Mesenchymal stem cell (in vitro differentiated cells and primary cell): ENCODE results near the gene PTPRG.
A peak's percentile ranks its signal among the peaks of the same experiment; 100 is the strongest.

Experiments
- DNase-seq: peaks from one replicate; pipeline ENCODE4 v3.0.0-alpha.2; 2013
- H2AFZ ChIP-seq: one replicate; pipeline ENCODE4 v1.6.1; 2013; ENCODE audit warnings: low read depth, mild to moderate bottlenecking, control low read depth, inconsistent platforms, low read length, moderate library complexity
- H2AK5ac ChIP-seq: 2 replicates; pipeline ENCODE4 v1.6.1; 2013; ENCODE audit warnings: low read length, moderate library complexity, mild to moderate bottlenecking, inconsistent platforms; ENCODE audit not compliant: severe bottlenecking
- H2BK120ac ChIP-seq: one replicate; pipeline ENCODE4 v1.6.1; 2013; ENCODE audit warnings: low read depth, mild to moderate bottlenecking, inconsistent platforms, low read length, moderate library complexity
- H2BK12ac ChIP-seq, 2 experiments: one replicate each; pipeline ENCODE4 v1.6.1; 2013; ENCODE audit warnings: inconsistent platforms in 2 of 2, low read length in 2 of 2, mild to moderate bottlenecking in 2 of 2, moderate library complexity in 2 of 2, control low read depth in 1 of 2
- H2BK15ac ChIP-seq: one replicate; pipeline ENCODE4 v1.6.1; 2013; ENCODE audit warnings: mild to moderate bottlenecking, low read depth, inconsistent platforms; ENCODE audit not compliant: poor library complexity, severe bottlenecking
- H2BK5ac ChIP-seq: 2 replicates; pipeline ENCODE4 v1.6.1; 2013; ENCODE audit warnings: low read depth, mild to moderate bottlenecking, low read length, control low read depth, inconsistent platforms; ENCODE audit not compliant: poor library complexity, severe bottlenecking
- H3K14ac ChIP-seq, 2 experiments: one replicate each; pipeline ENCODE4 v1.6.1; 2013; ENCODE audit warnings: inconsistent platforms in 2 of 2, low read length in 2 of 2, control low read depth in 1 of 2, mild to moderate bottlenecking in 1 of 2, moderate library complexity in 1 of 2
- H3K18ac ChIP-seq, 2 experiments: one replicate each; pipeline ENCODE4 v1.6.1; 2013; ENCODE audit warnings: inconsistent platforms in 2 of 2, low read length in 2 of 2, control low read depth in 1 of 2, low read depth in 1 of 2, mild to moderate bottlenecking in 1 of 2
- H3K23ac ChIP-seq, 2 experiments: one replicate each; pipeline ENCODE4 v1.6.1; 2013; ENCODE audit warnings: inconsistent platforms in 2 of 2, low read length in 2 of 2, mild to moderate bottlenecking in 2 of 2, moderate library complexity in 2 of 2, control low read depth in 1 of 2
- H3K27ac ChIP-seq: 2 replicates; pipeline ENCODE4 v1.5.1; 2013; ENCODE audit warnings: mild to moderate bottlenecking, moderate library complexity, low read length, control low read depth, inconsistent platforms; ENCODE audit not compliant: poor library complexity, severe bottlenecking
- H3K27me3 ChIP-seq, 2 experiments: 2 replicates each; pipeline versions ENCODE4 v1.6.1 to v1.7.0; 2013; ENCODE audit warnings: low read length in 2 of 2, mild to moderate bottlenecking in 2 of 2, moderate library complexity in 2 of 2, control low read depth in 1 of 2, inconsistent platforms in 1 of 2; ENCODE audit not compliant: control insufficient read depth in 1 of 2, insufficient read depth in 1 of 2
- H3K36me3 ChIP-seq, 2 experiments: 2 replicates each; pipeline versions ENCODE4 v1.6.1 to v1.7.0; 2013; ENCODE audit warnings: low read length in 2 of 2, control low read depth in 1 of 2, inconsistent platforms in 1 of 2, low read depth in 1 of 2, mild to moderate bottlenecking in 1 of 2; ENCODE audit not compliant: insufficient read depth in 2 of 2, control insufficient read depth in 1 of 2
- H3K4ac ChIP-seq, 2 experiments: one replicate each; pipeline ENCODE4 v1.6.1; 2013; ENCODE audit warnings: inconsistent platforms in 2 of 2, low read length in 2 of 2, mild to moderate bottlenecking in 2 of 2, moderate library complexity in 2 of 2, control low read depth in 1 of 2, low read depth in 1 of 2
- H3K4me1 ChIP-seq: 2 replicates; pipeline ENCODE4 v1.6.1; 2013; ENCODE audit warnings: low read depth, low read length, control low read depth; ENCODE audit not compliant: control insufficient read depth, insufficient read depth
- H3K4me2 ChIP-seq: 2 replicates; pipeline ENCODE4 v1.6.1; 2013; ENCODE audit warnings: low read length, mild to moderate bottlenecking, inconsistent platforms; ENCODE audit not compliant: poor library complexity, severe bottlenecking
- H3K4me3 ChIP-seq, 2 experiments: 2 replicates each; pipeline versions ENCODE4 v1.5.1 to v1.7.0; 2013; ENCODE audit warnings: low read length in 2 of 2, mild to moderate bottlenecking in 2 of 2, control low read depth in 1 of 2, low read depth in 1 of 2; ENCODE audit not compliant: insufficient read depth in 1 of 2
- H3K79me1 ChIP-seq: replicated peaks from 2 replicates; pipeline ENCODE4 v1.6.1; 2013; ENCODE audit warnings: mild to moderate bottlenecking, control low read depth, low read length, inconsistent platforms; ENCODE audit not compliant: poor library complexity, severe bottlenecking
- H3K9ac ChIP-seq: 2 replicates; pipeline ENCODE4 v1.7.0; 2013; ENCODE audit warnings: mild to moderate bottlenecking, low read length, moderate library complexity
- H3K9me3 ChIP-seq: 2 replicates; pipeline ENCODE4 v1.7.0; 2013; ENCODE audit warnings: mild to moderate bottlenecking, low read length; ENCODE audit not compliant: control insufficient read depth
- H4K8ac ChIP-seq: one replicate; pipeline ENCODE4 v1.6.1; 2013; ENCODE audit warnings: inconsistent platforms, mild to moderate bottlenecking, low read length, moderate library complexity
- H4K91ac ChIP-seq: one replicate; pipeline ENCODE4 v1.6.1; 2013; ENCODE audit warnings: mild to moderate bottlenecking, low read length, inconsistent platforms
- WGBS: methylation state at CpG from one replicate; pipeline ENCODE4 v1.1.7; 2013; ENCODE audit warnings: mixed read lengths; 5-methylcytosine and 5-hydroxymethylcytosine counted together

PTPRG gene

GRCh38 chr3:62154457-62155148 is 593.2 kb downstream of the PTPRG start:
- Histone ChIP-seq H2AFZ (no peak overlapping the region), H3K4me2 (no peak overlapping the region), H3K14ac (no peak overlapping the region), H3K36me3 (peaks cover 3 to 14% of the 10 kb centered on the region in 2 experiments), H3K4me3 (no peak overlapping the region), H2BK12ac (no peak overlapping the region), H3K27ac (no peak overlapping the region), H4K91ac (no peak overlapping the region), H3K79me1 (peaks cover 6% of the 10 kb centered on the region), H2AK5ac (no peak overlapping the region), H2BK120ac (no peak overlapping the region), H2BK5ac (no peak overlapping the region), H3K18ac (no peak overlapping the region), H2BK15ac (no peak overlapping the region), H3K27me3 (no peaks in the 10 kb centered on the region), H3K9ac (no peak overlapping the region), H3K4ac (no peak overlapping the region), H3K23ac (no peak overlapping the region), H4K8ac (no peak overlapping the region), H3K9me3 (no peaks in the 10 kb centered on the region), H3K4me1 (no peaks in the 10 kb centered on the region)
- no peak for DNase-seq
- 89% methylated on average over 13 of the region's 13 CpGs for WGBS

- no peaks in the 10 kb centered on the region for H3K4me1 ChIP-seq
- no peak overlapping the region for H3K27ac ChIP-seq
- H4K8ac ChIP-seq: no peak overlapping the region
- H3K18ac ChIP-seq: no peak overlapping the region
- H2AK5ac ChIP-seq: no peak overlapping the region
- H2BK120ac ChIP-seq: no peak overlapping the region
- WGBS: 86% methylated on average over 3 of the region's 4 CpGs
- peak overlapping the region; percentile 55 for H3K9ac ChIP-seq
- peak overlapping the region in 1 of 2 experiments; percentile 21 for H3K4me3 ChIP-seq
- H2BK15ac ChIP-seq: no peak overlapping the region
- peaks cover 3 to 14% of the 10 kb centered on the region in 2 experiments for H3K36me3 ChIP-seq
- H4K91ac ChIP-seq: no peak overlapping the region
- H3K14ac ChIP-seq: no peak overlapping the region
- no peak for DNase-seq
- H3K27me3 ChIP-seq: no peaks in the 10 kb centered on the region
- H2AFZ ChIP-seq: no peak overlapping the region
- H3K9me3 ChIP-seq: no peaks in the 10 kb centered on the region
- no peak overlapping the region for H3K4me2 ChIP-seq
- H3K23ac ChIP-seq: no peak overlapping the region
- H3K79me1 ChIP-seq: peaks cover 7% of the 10 kb centered on the region
- H3K4ac ChIP-seq: no peak overlapping the region
- H2BK12ac ChIP-seq: no peak overlapping the region
- no peak overlapping the region for H2BK5ac ChIP-seq
These were observed 597.8 kb downstream of the PTPRG start for GRCh38 chr3:62159056-62159708.

GRCh38 chr3:62159709-62160092 is 598.3 kb downstream of the PTPRG start:
- Histone ChIP-seq H3K4me1 (no peaks in the 10 kb centered on the region), H3K18ac (no peak overlapping the region), H4K8ac (no peak overlapping the region), H2BK120ac (no peak overlapping the region), H3K23ac (no peak overlapping the region), H2BK12ac (no peak overlapping the region), H3K4ac (no peak overlapping the region), H2AK5ac (no peak overlapping the region), H3K9ac (peak overlapping the region; percentile 55), H3K14ac (no peak overlapping the region), H3K27ac (no peak overlapping the region), H3K9me3 (no peaks in the 10 kb centered on the region), H3K79me1 (peaks cover 5% of the 10 kb centered on the region), H2BK15ac (no peak overlapping the region), H3K4me2 (no peak overlapping the region), H2BK5ac (no peak overlapping the region), H2AFZ (no peak overlapping the region), H3K36me3 (peaks cover 3 to 14% of the 10 kb centered on the region in 2 experiments), H3K27me3 (no peaks in the 10 kb centered on the region), H3K4me3 (peak overlapping the region in 1 of 2 experiments; percentile 21), H4K91ac (no peak overlapping the region)
- no peak for DNase-seq
- 79% methylated on average over 6 of the region's 6 CpGs for WGBS

- no peak overlapping the region for H2AK5ac ChIP-seq
- H2BK12ac ChIP-seq: no peak overlapping the region
- no peaks in the 10 kb centered on the region for H3K27me3 ChIP-seq
- no peak overlapping the region for H3K4me2 ChIP-seq
- WGBS: 72% methylated on average over 2 of the region's 4 CpGs
- no peak overlapping the region for H4K8ac ChIP-seq
- H2BK120ac ChIP-seq: no peak overlapping the region
- H3K4me3 ChIP-seq: no peak overlapping the region
- H3K36me3 ChIP-seq: peaks cover 3 to 14% of the 10 kb centered on the region in 2 experiments
- peak; percentile 24 for DNase-seq
- no peak overlapping the region for H3K23ac ChIP-seq
- no peak overlapping the region for H3K14ac ChIP-seq
- H3K9me3 ChIP-seq: no peaks in the 10 kb centered on the region
- H3K27ac ChIP-seq: no peak overlapping the region
- peaks cover 3% of the 10 kb centered on the region for H3K79me1 ChIP-seq
- H3K9ac ChIP-seq: no peak overlapping the region
- H3K18ac ChIP-seq: no peak overlapping the region
- no peak overlapping the region for H2BK5ac ChIP-seq
- H4K91ac ChIP-seq: no peak overlapping the region
- no peaks in the 10 kb centered on the region for H3K4me1 ChIP-seq
- no peak overlapping the region for H2AFZ ChIP-seq
- no peak overlapping the region for H2BK15ac ChIP-seq
- no peak overlapping the region for H3K4ac ChIP-seq
These were observed 600.0 kb downstream of the PTPRG start for GRCh38 chr3:62161371-62161770.
